ENCODE results near the gene SLC35G4. TPM values are rescaled to one million over a fixed set of nuclear protein-coding genes. Genes with fewer than 3 reads are reported as not detected.

The SLC35G4 gene
- total RNA-seq, 1 experiment from 2014 or later: not detected

DNA sequence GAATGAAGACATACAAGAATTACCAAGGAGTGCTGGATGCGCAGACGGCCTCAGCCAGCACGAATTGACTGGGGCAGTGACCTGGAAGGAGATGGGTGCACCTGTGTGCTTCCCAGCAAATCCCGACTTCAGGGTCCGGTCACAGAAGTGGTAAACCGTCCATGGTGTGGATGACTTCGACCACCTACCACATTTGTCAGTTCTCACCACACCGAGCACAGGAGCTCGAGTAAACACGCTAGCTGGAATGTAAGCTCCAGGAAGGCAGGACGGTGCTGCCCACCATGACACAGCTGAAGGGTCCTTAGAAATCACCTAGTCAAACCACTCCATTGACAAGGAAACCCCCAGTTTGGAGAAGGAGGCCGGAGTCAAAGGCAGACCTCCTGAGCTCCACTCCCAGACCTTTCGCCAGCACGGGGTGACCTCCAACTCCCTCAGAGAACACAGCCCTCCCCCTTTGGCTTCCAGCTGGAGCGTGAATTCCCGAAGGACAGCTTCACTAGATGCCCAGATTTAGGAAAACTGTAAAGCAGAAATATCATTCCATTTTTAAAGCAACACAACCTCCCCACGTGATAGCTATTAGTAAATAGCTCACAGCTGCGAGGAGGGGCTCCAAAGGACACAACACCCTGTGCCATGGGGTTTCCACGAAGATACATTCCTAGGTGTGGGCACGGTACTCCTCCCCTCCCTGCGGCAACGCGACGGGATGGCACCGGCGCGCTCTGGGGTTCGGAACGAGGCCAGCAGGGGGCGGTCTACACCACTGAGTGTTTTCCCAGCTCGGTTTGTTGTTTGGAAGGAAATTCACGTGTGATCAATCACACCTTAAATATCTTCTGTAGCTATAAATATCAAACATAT, 45.6 kb downstream of the SLC35G4 start:
- no peaks in the 10 kb centered on the region for H3K36me3 ChIP-seq (replicated peaks; ENCODE audit: control insufficient read depth, insufficient read depth, low read length)
- DNase-seq: peak; percentile 91
- H3K27me3 ChIP-seq (ENCODE audit: control insufficient read depth, insufficient read depth, low read length): peaks cover 5% of the 10 kb centered on the region; the same call in 1 of the 2 replicates
- no peak overlapping the region for H3K4me3 ChIP-seq (ENCODE audit: insufficient read depth, low read depth, low read length)

DNA sequence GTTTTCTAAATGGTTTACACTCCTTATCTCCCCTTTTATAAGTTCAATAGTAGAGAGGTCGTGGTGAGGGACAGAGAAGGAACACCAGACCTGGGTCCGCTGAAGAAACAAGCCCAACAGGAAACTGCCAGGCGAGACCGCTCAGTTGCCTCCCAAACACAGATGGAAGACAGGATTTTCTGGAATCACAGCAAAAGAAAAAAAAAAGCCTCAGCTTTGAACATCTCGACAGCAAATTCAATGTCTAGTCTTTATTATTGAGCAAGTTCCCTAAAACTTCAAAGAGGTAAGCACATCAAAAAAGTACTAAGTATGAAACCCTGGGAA, 46.2 kb downstream of the SLC35G4 start:
- no peak for DNase-seq
- Histone ChIP-seq H3K27me3 (ENCODE audit: control insufficient read depth, insufficient read depth, low read length) (peaks cover 5% of the 10 kb centered on the region; the same call in 1 of the 2 replicates), H3K4me3 (ENCODE audit: insufficient read depth, low read depth, low read length) (no peak overlapping the region), H3K36me3 (replicated peaks; ENCODE audit: control insufficient read depth, insufficient read depth, low read length) (no peaks in the 10 kb centered on the region)

- Histone ChIP-seq H3K36me3 (replicated peaks; ENCODE audit: control insufficient read depth, insufficient read depth, low read length) (no peaks in the 10 kb centered on the region), H3K4me3 (ENCODE audit: insufficient read depth, low read depth, low read length) (no peak overlapping the region), H3K27me3 (ENCODE audit: control insufficient read depth, insufficient read depth, low read length) (peaks cover 5% of the 10 kb centered on the region; the same call in 1 of the 2 replicates)
- DNase-seq: no peak
These were observed 47.8 kb downstream of the SLC35G4 start for GRCh38 chr18:11657152-11657551.

DNA sequence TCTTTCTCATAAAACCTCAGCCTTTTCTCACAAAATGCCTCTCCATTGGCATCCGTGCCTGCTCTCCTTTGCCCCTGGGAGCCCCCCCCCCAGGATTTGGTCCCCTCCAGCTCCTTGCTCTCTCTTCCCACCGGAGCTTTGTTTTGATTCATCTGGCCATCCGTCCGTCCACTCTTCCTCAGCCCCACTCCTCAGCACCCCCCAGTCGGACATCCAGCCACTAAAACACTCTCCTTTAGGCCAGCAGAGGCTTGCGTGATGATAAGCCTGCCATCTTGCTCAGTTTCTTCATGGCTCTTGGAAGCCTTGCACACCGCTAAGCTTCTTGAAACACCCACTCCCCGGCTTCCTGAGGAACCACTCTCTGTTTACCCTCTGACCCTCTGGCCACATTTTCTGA, 48.2 kb downstream of the SLC35G4 start:
- Histone ChIP-seq H3K4me3 (ENCODE audit: insufficient read depth, low read depth, low read length) (no peak overlapping the region), H3K36me3 (replicated peaks; ENCODE audit: control insufficient read depth, insufficient read depth, low read length) (no peaks in the 10 kb centered on the region), H3K27me3 (ENCODE audit: control insufficient read depth, insufficient read depth, low read length) (peaks cover 5% of the 10 kb centered on the region; the same call in 1 of the 2 replicates)
- DNase-seq: no peak

DNA sequence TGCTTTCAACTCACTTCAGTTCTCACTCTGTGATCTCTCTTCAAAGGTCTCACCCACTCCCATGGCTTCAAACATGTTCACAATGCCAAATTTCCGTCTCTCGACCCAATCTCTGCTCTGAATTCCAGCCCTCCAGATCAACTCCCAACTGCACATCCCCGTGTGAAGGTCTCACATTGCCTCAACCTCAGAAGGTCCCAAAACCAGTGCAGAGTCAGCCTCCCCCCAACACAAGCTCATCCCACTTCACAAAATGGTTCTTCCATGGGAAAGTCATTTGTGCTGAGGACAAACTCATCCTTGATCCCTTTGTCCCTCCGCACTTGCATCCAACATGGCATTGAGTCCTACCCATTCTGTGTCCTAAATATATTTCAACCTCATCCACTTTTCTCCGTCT, 48.6 kb downstream of the SLC35G4 start:
- Histone ChIP-seq H3K27me3 (ENCODE audit: control insufficient read depth, insufficient read depth, low read length) (peaks cover 5% of the 10 kb centered on the region; the same call in 1 of the 2 replicates), H3K4me3 (ENCODE audit: insufficient read depth, low read depth, low read length) (no peak overlapping the region), H3K36me3 (replicated peaks; ENCODE audit: control insufficient read depth, insufficient read depth, low read length) (no peaks in the 10 kb centered on the region)
- DNase-seq: no peak

DNA sequence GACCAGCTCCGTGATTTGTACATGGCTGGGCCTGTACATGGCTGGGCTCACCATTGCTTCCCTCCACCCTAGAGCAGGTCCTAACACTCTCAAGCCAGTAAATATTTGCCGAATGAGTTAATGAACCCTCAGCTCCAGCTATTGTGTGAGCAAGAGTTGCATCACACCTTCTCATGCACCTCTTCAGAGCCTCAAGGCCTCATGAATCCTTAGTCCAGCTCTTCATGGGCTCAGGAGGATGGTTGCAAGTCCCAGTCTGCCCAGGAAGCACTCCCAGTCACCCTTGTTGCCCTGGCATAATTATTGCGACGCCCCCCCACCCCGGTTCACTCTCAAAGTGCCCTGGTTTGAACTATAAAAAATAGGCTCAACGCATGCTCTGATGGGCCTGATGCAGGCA, 49.6 kb downstream of the SLC35G4 start:
- Histone ChIP-seq H3K4me3 (ENCODE audit: insufficient read depth, low read depth, low read length) (no peak overlapping the region), H3K27me3 (ENCODE audit: control insufficient read depth, insufficient read depth, low read length) (peaks cover 5% of the 10 kb centered on the region; the same call in 1 of the 2 replicates), H3K36me3 (replicated peaks; ENCODE audit: control insufficient read depth, insufficient read depth, low read length) (no peaks in the 10 kb centered on the region)
- no peak for DNase-seq

Other genes starting within 250 kb of the SLC35G4 start
- gene GNAL, start 79.7 kb downstream of the SLC35G4 start, total RNA-seq (2014; rRNA removed; shearing (Covaris generic)): 24.5 and 38.9 TPM in 2 replicates
- gene CHMP1B, start 241.8 kb downstream of the SLC35G4 start, total RNA-seq (2014; rRNA removed; shearing (Covaris generic)): 22.6 and 30.4 TPM in 2 replicates